ENCODE results near the gene SLCO4C1.
"Not testable (repeated sequence)": the region's sequence is repeated elsewhere in the genome, so short reads cannot be mapped to it uniquely, and the experiment has no call there.

The SLCO4C1 gene, protein sequence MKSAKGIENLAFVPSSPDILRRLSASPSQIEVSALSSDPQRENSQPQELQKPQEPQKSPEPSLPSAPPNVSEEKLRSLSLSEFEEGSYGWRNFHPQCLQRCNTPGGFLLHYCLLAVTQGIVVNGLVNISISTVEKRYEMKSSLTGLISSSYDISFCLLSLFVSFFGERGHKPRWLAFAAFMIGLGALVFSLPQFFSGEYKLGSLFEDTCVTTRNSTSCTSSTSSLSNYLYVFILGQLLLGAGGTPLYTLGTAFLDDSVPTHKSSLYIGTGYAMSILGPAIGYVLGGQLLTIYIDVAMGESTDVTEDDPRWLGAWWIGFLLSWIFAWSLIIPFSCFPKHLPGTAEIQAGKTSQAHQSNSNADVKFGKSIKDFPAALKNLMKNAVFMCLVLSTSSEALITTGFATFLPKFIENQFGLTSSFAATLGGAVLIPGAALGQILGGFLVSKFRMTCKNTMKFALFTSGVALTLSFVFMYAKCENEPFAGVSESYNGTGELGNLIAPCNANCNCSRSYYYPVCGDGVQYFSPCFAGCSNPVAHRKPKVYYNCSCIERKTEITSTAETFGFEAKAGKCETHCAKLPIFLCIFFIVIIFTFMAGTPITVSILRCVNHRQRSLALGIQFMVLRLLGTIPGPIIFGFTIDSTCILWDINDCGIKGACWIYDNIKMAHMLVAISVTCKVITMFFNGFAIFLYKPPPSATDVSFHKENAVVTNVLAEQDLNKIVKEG

DNA sequence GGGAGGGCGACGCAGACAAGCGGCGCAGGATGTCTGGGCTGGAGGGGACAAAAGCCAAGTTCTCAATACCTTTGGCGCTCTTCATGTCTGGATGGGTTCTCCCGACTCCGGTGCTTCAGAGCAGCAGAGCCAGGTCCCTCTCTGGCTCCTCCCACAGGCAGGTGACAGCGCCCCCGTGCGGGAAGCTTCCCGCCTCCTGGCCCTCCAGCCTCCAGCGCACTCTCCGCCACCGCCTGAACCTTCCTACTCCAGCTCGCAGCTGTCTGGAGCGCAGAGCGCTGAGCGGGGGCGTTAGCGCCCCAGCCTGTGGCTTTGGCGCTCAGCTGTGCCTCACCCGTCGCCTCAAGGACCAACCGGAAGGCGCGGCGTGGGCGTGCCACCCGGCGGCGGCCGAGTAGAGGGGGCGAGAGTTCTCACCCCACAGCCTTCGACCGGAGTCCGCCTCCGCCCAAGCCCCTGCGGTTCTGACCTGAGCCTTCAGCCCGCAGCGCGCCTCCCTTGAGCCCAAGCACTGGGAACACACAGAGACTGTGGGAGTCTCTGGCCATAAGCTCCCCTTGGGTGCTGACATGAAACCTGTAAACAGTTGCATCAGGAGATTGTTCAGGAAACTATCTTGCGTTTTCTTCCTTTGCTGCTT is at the start of gene SLCO4C1:
SLCO4C1 (minus strand) TSS at position 107 of the 640 bp plus-strand sequence; CDS start at position 85, 22 bp downstream.
- FAIRE-seq = no peak

GRCh38 chr5:102341681-102342288 is 45.7 kb upstream of the SLCO4C1 start:
- DNase-seq (ENCODE audit: low spot score) (no peak), FAIRE-seq (no peak)

More for the DNA sequence above, at the start of gene SLCO4C1:
- DNase-seq (ENCODE audit: low spot score) = peak; percentile 86

GRCh38 chr5:102324714-102325113 is 28.6 kb upstream of the SLCO4C1 start:
- no peak for FAIRE-seq
- DNase-seq (ENCODE audit: low spot score) = no peak

DNA sequence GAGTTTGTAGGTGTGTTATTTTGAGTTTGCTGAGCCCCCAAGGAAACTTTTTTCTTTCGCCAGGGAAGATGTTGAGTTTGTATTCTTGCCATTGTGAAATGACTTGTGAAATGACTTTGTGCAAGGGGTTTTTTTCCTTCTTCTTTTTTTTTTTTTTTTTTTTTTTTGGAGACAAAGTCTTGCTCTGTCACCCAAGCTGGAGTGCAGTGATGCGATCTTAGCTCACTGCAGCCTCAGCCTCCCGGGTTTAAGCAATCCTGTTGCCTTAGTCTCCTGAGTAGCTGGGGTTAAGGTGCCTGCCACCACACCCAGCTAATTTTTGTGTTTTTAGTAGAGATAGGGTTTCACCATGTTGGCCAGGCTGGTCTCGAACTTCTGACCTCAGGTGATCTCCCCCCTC is 22.7 kb upstream of the SLCO4C1 start:
- FAIRE-seq = not testable (repeated sequence)

GRCh38 chr5:102314328-102314727 is 18.2 kb upstream of the SLCO4C1 start:
- FAIRE-seq (no peak), DNase-seq (ENCODE audit: low spot score) (no peak)

More for the DNA sequence above, 22.7 kb upstream of the SLCO4C1 start:
- DNase-seq (ENCODE audit: low spot score) = not testable (repeated sequence)

GRCh38 chr5:102313912-102314311 is 17.8 kb upstream of the SLCO4C1 start:
- FAIRE-seq (no peak), DNase-seq (ENCODE audit: low spot score) (no peak)

DNA sequence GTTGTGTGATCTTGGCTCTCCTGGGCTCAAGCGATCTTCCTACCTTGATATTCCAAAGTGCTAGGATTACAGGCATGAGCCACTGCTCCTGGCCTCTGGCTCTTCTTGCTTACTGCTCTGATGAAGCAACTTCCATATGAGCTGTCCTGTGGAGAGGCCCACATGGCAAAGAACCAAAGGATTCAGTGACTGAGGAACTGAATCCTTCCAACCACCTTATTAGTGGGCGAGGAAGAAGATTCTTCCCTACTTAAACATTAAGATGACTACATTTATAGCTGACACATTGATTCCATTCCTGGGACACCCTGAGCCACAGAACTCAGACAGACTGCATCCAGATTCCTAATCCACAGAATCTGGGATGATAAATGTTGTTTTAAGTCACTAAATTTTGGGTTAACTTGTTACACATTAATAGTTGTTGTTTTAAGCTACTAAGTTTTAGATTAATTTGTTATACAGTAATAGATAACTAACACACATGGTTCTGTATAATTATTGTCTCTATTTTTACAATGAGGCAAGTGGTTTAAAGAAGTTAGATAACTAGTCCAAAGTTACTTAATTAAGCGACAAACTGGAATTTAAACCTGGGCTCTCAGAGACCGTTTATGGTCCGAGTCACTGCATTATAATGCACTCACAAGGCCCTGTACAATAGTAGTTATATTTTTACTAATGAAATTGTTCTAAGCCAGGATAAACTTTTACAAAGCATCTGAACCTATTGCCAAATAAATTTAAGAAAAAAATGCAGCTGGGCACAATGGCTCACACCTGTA is 16.7 kb upstream of the SLCO4C1 start:
- FAIRE-seq (no peak), DNase-seq (ENCODE audit: low spot score) (no peak)

DNA sequence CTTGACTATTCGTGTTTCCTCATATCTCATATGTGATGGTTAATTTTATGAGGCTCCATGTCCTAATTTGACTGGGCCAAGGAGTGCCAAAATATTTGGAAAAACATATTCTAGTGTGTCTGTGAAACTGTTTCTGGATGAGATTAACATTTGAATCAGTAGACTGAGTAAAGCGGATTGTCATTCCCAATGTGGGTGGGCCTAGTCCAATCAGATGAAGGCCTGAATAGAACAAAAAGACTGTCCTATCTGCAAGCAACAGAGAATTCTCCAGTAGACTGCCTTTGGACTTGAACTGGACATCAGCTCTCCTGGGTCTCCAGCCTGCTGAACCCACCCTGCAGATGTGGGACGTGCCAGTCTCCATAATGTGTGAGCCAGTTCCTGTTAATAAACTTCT is 13.5 kb upstream of the SLCO4C1 start:
- DNase-seq (ENCODE audit: low spot score) = no peak
- no peak for FAIRE-seq

DNA sequence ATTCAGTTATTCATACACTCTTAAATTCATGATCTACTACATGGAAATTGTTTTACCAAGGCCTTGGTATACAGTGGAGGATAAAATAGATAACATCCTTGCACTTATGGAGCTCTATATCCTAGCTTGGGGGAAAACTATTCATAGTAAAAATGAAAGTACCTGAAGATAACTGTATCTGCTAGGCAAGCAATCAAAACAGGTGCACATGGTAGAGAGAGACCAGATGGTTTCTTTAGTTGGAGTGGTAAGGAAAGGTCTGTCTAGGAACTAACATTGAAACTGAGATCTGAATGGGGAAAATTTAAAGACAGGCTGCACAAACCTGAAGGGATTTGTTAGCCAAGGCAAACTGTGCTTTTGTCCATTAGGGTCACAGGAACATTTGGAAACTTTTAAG is 11.1 kb upstream of the SLCO4C1 start:
- FAIRE-seq = no peak
- DNase-seq (ENCODE audit: low spot score) = no peak

DNA sequence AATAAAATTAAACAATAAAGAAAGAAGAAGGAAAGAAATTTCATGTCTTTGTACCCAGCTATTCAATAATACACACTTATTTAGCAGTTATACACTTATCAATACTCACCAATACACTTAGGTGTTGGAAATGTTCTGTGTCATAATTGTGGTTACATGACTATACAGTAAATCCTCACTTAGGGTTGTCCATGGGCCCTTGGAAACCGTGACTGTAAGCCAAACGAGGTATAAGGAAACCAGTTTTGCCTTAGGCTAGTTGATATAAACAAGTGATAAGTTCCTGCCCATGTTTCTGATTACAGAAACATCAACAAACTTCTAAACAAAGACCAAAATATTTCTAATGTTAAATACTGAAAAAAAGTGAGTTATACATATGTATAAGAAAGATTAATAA is 10.0 kb upstream of the SLCO4C1 start:
- no peak for DNase-seq (ENCODE audit: low spot score)
- FAIRE-seq = no peak

GRCh38 chr5:102295534-102296177 is 428 bp downstream of the SLCO4C1 start:
- no peak for DNase-seq (ENCODE audit: low spot score)
- no peak for FAIRE-seq

DNA sequence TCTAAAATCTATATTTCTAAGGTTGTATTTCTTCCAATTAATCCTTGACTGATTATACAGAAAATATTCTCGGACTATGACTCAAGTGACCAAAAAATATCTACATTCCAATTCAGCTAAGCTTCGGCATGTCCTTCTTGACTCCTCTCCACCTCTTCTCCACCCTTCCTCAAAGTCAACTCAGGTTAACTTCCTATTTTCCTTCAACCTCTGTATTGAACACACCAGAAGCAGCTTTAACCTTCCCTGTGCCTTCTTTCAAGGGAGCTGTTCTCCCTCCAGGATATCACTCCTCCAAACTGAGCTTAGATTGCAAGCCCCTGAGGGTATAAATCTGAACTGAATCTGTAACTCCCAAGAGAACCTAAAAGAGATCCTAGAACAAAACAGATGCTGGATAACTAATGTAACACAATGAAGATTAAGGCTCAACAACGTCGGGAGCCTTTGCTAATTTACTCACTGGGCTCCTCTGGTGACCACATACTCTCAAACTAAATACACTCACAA is 1.1 kb downstream of the SLCO4C1 start:
- FAIRE-seq (no peak), DNase-seq (ENCODE audit: low spot score) (no peak)

GRCh38 chr5:102290004-102290403 is 6.1 kb downstream of the SLCO4C1 start:
- no peak for FAIRE-seq

GRCh38 chr5:102289251-102289899 is 6.7 kb downstream of the SLCO4C1 start:
- FAIRE-seq (no peak), DNase-seq (ENCODE audit: low spot score) (no peak)

More at GRCh38 chr5:102290004-102290403, 6.1 kb downstream of the SLCO4C1 start:
- DNase-seq (ENCODE audit: low spot score) = no peak

GRCh38 chr5:102288630-102289029 is 7.5 kb downstream of the SLCO4C1 start:
- FAIRE-seq = no peak
- no peak for DNase-seq (ENCODE audit: low spot score)

DNA sequence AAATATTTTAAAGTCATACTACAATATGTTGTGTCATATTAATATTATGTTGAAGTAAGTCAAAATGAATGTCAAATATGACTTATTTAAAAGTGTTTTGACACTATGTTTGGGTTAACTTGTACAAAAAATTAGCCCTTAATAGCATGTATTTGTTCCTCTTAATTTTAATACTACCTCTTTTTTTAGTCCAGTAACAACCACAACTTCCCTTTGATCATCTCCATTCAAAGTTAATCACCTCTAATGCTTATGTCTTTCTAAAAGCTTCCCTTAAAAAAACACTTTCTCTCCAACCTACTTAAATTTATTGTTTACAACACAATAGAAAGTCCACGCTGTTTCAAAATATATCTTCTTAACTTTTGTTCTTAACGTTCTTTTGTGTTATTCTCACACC is 9.6 kb downstream of the SLCO4C1 start:
- DNase-seq (ENCODE audit: low spot score) = no peak
- no peak for FAIRE-seq

GRCh38 chr5:102283102-102283797 is 12.8 kb downstream of the SLCO4C1 start:
- no peak for DNase-seq (ENCODE audit: low spot score)
- FAIRE-seq = no peak

DNA sequence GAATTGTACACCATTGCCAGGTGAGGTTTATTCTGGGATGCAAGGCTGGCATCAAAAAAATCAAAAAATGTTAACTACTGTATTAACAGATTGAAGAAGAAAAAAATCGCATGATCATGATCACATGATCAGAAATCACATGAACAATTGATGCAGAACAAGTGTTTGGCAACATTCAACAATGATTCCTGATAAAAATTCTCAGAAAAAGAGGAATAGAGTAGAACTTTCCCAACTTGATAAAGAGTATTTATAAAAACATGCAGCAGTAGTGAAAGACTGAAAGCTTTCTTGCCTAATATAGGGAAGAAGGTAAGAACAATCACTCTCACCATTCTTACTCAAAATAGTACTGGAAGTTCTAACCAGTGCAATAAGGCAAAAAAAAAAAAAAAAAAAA is 16.4 kb downstream of the SLCO4C1 start:
- DNase-seq (ENCODE audit: low spot score) = no peak
- no peak for FAIRE-seq

GRCh38 chr5:102278231-102278630 is 17.9 kb downstream of the SLCO4C1 start:
- DNase-seq (ENCODE audit: low spot score) (no peak), FAIRE-seq (no peak)
